ENCODE measurements around the gene ITPRID1. TPM values are rescaled to one million over a fixed set of nuclear protein-coding genes. Genes with fewer than 3 reads are reported as not detected.

Gene ITPRID1
- total RNA-seq, 2 experiments from 2014 or later, result not detected

DNA sequence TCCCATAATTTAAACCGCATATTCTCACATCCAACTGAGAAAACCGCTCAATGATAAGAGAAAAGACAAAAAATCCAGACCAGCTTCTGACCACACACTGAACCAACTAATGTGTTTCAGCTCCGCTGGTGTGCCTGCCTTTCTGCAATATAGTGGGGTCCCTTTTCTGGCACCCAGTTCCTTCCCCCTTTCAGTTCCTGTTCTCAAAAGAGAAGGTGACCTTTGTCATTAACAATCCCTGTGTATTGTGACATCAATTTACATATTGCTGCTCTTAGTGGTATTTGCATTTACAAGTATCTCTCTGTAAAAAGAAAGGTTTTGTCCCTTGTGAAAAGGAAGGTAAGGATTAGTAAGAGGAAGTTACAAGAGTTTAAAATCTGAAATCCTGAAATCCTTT lies 174.5 kb downstream of the ITPRID1 start:
- Mint-ChIP-seq H3K4me1 (no peaks in the 10 kb centered on the region), H3K4me3 (no peak overlapping the region), H3K27me3 (no peaks in the 10 kb centered on the region), H3K27ac (no peak overlapping the region), H3K9me3 (no peaks in the 10 kb centered on the region), H3K36me3 (no peaks in the 10 kb centered on the region)
- DNase-seq, result no peak

DNA sequence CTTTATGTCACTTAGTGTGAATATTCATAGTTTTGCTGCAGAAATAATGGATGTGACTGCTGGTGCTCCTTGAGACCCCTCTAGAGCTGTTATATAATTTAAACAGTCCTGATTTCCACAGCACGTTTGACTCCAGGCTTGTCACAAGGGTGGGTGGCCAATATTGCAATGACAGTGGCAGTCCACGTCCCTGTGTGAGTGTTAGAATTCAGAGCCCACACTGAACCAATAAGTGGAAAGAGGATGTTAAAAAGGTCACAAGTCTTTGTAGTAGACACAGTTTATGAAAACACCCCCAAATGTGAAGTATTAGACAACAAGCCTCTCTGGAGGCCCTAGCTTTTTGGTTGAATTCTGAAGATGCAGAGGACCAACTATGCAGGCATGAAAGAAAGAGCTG lies 175.1 kb downstream of the ITPRID1 start:
- Mint-ChIP-seq H3K27ac (no peak overlapping the region), H3K4me3 (no peak overlapping the region), H3K27me3 (no peaks in the 10 kb centered on the region), H3K36me3 (no peaks in the 10 kb centered on the region), H3K9me3 (no peaks in the 10 kb centered on the region), H3K4me1 (no peaks in the 10 kb centered on the region)
- no peak for DNase-seq

DNA sequence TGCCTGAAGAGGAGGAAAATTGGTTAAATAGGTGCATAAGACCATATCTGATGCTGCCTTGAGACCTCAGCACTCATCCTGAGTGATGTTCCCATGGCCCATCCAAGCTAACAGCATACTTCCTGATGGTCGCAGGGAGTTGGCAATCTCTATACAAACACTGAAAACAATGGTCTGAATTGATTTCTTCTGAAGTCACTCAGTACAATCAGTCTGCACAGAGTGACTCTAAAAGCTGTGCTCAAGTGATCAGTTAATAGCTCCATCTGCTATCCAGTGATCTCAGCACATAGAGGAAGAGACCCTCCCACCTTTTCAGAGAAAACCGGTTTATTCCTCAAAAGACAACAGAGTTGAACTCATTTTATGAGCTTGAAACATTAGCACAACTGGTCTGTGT lies 177.0 kb downstream of the ITPRID1 start:
- no peak for DNase-seq
- Mint-ChIP-seq H3K27ac (no peak overlapping the region), H3K9me3 (no peaks in the 10 kb centered on the region), H3K4me1 (no peaks in the 10 kb centered on the region), H3K4me3 (no peak overlapping the region), H3K27me3 (no peaks in the 10 kb centered on the region), H3K36me3 (no peaks in the 10 kb centered on the region)

DNA sequence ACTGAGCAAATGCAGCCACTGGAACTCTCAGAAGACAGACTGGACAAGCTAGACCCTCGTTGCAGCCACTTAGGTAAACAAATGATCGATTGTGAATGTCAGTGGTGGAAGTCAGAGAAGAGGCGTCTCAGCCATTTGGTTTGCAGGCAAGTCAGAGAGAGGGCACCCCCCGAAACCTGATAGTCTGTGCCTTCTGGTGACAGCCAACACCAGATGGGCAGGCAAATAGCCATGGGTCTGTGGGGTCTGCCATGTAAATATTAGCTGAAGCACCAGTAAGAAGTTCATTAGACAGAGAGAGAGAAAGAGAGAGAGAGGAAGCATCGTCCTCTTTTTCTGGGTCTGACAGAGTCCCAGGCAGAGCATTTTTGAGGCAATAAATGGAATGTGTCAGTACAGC lies 178.6 kb downstream of the ITPRID1 start:
- H3K9me3 Mint-ChIP-seq, result no peaks in the 10 kb centered on the region

DNA sequence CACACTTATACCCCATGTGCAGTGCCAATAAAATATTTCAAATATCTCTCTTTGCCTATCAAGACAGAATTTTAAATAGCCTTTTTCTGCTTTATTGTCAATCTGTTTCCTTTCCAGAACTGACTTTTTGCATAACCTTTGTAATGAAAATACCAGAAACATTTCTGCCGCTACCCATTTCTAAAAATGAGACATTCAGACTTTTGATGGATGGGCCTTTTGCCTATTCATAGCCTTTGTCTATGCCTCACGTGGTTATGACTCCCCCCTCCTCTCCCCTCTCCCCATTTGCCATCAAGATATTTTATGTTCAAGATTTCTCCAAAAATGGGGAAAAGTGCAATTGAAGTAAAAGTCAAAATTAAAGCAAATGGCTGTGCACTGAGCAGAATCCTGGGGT lies 179.0 kb downstream of the ITPRID1 start:
- Mint-ChIP-seq H3K27me3 (no peaks in the 10 kb centered on the region), H3K27ac (no peak overlapping the region), H3K9me3 (no peaks in the 10 kb centered on the region), H3K36me3 (no peaks in the 10 kb centered on the region), H3K4me3 (no peak overlapping the region), H3K4me1 (no peaks in the 10 kb centered on the region)
- DNase-seq, result no peak

More for the DNA sequence above, 178.6 kb downstream of the ITPRID1 start:
- Mint-ChIP-seq H3K27me3 (no peaks in the 10 kb centered on the region), H3K4me1 (no peaks in the 10 kb centered on the region), H3K36me3 (no peaks in the 10 kb centered on the region), H3K27ac (no peak overlapping the region), H3K4me3 (no peak overlapping the region)
- no peak for DNase-seq

DNA sequence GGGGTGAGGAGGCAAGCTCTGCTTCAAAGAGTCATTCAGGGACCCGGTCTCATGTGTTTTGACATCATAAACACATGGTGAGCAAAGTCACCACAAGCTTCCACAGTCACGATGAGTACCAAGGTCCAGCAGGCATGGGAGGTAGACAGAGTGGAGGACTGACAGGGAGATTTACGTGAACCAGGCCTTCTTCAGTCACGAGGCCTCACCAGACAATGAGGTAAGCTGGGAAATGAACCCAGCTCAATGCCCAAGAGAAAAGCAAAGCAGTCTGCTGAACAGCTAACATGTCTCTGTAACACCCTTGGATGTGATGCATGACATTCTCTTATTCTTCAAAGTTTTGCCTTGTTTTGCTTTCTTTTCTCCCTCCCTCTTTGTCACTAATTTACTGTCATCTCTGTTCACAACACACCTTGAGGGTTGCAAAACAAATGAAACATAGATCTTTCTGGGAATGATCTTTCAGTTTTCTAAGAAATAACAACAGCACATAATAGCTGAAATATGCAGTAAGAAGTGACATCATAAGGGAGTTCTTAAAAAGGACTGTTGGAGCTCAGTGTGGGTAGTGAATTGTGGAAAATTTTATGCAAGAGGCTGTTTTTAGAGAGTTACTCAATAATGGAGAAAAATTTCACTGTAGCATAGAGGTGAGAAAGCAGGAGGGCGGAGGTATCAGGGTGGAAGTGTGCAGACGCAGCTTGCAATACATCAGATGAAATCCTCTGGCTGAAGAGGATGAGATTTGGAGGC lies 182.1 kb downstream of the ITPRID1 start:
- Mint-ChIP-seq H3K36me3 (no peaks in the 10 kb centered on the region), H3K27ac (no peak overlapping the region), H3K4me3 (no peak overlapping the region), H3K9me3 (peaks cover 3% of the 10 kb centered on the region), H3K4me1 (no peaks in the 10 kb centered on the region), H3K27me3 (no peaks in the 10 kb centered on the region)
- DNase-seq, result no peak

DNA sequence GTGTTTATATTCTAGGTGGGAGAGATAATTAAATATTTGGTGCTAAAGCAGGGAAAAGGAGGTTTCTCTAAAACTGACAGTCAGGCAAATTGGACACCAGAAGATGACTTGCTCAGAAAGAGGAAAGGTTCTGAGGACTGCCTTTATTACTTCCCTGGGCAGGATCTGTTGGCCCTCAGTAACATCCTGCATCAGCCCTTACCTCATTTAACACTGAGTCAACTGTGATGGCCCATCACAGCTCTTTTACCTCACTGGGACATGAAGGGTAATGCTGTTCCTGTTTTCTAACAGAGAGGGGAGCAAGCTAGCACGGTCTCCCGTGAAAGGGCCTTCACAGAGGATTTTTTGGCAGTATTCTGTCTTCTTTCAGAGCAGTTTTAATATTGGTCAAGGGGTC lies 185.2 kb downstream of the ITPRID1 start:
- no peaks in the 10 kb centered on the region for H3K4me1 Mint-ChIP-seq
- DNase-seq, result no peak

DNA sequence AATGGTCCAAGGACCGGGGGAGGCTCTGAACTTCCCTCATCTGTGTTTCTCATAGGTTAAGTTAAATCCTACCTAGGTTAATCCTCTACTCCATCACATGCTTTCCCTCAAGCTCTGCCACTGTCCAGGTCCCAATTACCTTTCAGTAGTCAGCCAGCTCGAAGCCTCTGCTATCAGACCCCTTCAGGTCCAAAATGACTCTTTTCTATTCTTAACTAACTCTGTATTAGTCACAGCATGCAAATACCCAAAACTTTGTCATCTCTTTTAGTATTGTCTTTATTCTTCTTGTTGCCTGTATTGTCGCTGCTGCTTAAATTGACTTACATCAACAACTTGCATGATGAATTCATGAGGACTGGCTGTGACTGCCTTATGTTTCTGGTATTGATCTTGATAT lies 188.5 kb downstream of the ITPRID1 start:
- no peak overlapping the region for H3K4me3 Mint-ChIP-seq

More for the DNA sequence above, 185.2 kb downstream of the ITPRID1 start:
- no peak overlapping the region for H3K4me3 Mint-ChIP-seq
- no peaks in the 10 kb centered on the region for H3K36me3 Mint-ChIP-seq
- H3K27me3 Mint-ChIP-seq, result no peaks in the 10 kb centered on the region
- H3K9me3 Mint-ChIP-seq, result peaks cover 3% of the 10 kb centered on the region
- no peak overlapping the region for H3K27ac Mint-ChIP-seq

DNA sequence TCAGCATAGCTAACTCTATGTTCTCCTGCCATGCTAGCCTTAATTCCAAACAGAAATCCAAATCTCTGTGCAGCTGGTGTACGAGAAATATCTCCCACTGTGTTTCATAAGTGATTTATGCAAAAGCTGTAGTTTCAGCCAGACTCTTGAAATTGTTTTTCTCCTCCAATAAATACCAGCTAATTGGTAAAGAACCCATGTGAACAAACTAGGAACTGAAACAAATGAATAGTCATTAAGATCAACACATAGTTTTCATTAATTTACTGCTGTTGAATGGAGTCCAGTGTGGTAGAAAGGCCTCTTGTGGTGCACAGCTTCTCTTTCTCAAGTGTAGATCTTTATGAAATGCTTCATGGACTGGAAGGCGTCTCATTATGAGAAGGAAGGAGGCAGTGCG lies 191.5 kb downstream of the ITPRID1 start:
- H3K27ac Mint-ChIP-seq, result no peak overlapping the region
- no peaks in the 10 kb centered on the region for H3K36me3 Mint-ChIP-seq
- H3K4me1 Mint-ChIP-seq, result no peaks in the 10 kb centered on the region
- no peak for DNase-seq
- H3K27me3 Mint-ChIP-seq, result no peaks in the 10 kb centered on the region
- H3K9me3 Mint-ChIP-seq, result no peaks in the 10 kb centered on the region
- H3K4me3 Mint-ChIP-seq, result no peak overlapping the region

More for the DNA sequence above, 188.5 kb downstream of the ITPRID1 start:
- H3K36me3 Mint-ChIP-seq, result no peaks in the 10 kb centered on the region
- H3K27me3 Mint-ChIP-seq, result no peaks in the 10 kb centered on the region
- no peak for DNase-seq
- peaks cover 3% of the 10 kb centered on the region for H3K9me3 Mint-ChIP-seq
- H3K4me1 Mint-ChIP-seq, result no peaks in the 10 kb centered on the region
- H3K27ac Mint-ChIP-seq, result no peak overlapping the region

DNA sequence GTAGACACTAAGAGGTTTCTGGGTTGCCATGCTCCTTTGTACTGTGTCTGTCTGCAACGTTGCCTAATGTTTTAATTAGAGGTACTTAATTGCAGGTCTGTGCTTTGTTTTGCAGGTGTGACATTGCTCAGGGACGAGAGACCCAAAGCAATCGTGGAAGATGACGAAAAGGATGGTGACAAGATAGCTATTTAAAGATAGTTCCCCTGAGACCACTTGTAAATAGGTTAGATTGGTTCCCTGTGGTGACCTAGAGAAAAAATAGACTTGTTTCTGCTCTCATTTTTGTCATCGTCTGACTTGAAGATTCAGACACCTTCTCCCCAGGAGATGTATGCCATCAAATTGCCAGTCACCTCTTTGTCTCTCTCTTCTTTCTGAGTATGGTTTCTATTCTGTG lies 193.2 kb downstream of the ITPRID1 start:
- Mint-ChIP-seq H3K27me3 (no peaks in the 10 kb centered on the region), H3K4me1 (no peaks in the 10 kb centered on the region), H3K9me3 (no peaks in the 10 kb centered on the region), H3K36me3 (no peaks in the 10 kb centered on the region), H3K4me3 (no peak overlapping the region), H3K27ac (no peak overlapping the region)
- DNase-seq, result no peak

Other genes with a start within 250 kb of the ITPRID1 start
- gene NEUROD6, start 173.4 kb upstream of the ITPRID1 start, total RNA-seq, result not detected
- not detected for gene PPP1R17, start 173.1 kb downstream of the ITPRID1 start, total RNA-seq

All from activated naive CD8-positive, alpha-beta T cell treated with anti-CD3 and anti-CD28 coated beads for 36 hours (primary cell).